Osteoblast (primary cell): ENCODE results near the gene SLC25A21. TPM values are rescaled to one million over a fixed set of nuclear protein-coding genes. Genes with fewer than 3 reads are reported as not detected.

Experiments used
- DNase-seq: peaks from one replicate; pipeline ENCODE4 v3.0.0; 2011; ENCODE audit warnings: low spot score, mixed read lengths; ENCODE audit not compliant: insufficient read length; ENCODE audit errors: missing footprints
- H2AFZ ChIP-seq: 2 replicates; pipeline ENCODE4 v1.6.0; 2011; ENCODE audit warnings: mild to moderate bottlenecking, low read length
- H3K27ac ChIP-seq: 2 replicates; pipeline ENCODE4 v1.5.1; 2011; ENCODE audit warnings: mild to moderate bottlenecking, low read depth, low read length, moderate library complexity
- H3K27me3 ChIP-seq: 2 replicates; pipeline ENCODE4 v1.6.0; 2012; ENCODE audit warnings: mild to moderate bottlenecking, control low read depth, inconsistent platforms, low read length, moderate library complexity; ENCODE audit not compliant: insufficient read depth
- H3K36me3 ChIP-seq: 2 replicates; pipeline ENCODE4 v1.5.1; 2011; ENCODE audit warnings: mild to moderate bottlenecking, low read length, control low read depth, moderate library complexity; ENCODE audit not compliant: insufficient read depth
- H3K4me1 ChIP-seq: 2 replicates; pipeline ENCODE4 v1.5.1; 2011; ENCODE audit warnings: mild to moderate bottlenecking, low read length, control low read depth, moderate library complexity; ENCODE audit not compliant: insufficient read depth
- H3K4me2 ChIP-seq: 2 replicates; pipeline ENCODE4 v1.6.0; 2011; ENCODE audit warnings: mild to moderate bottlenecking, low read length; ENCODE audit not compliant: insufficient read depth
- H3K4me3 ChIP-seq: fragments of 200-600 bp; sonication (generic); 3 replicates; pipeline ENCODE4 v1.5.1; 2012; ENCODE audit warnings: mild to moderate bottlenecking, low read length, inconsistent platforms; ENCODE audit not compliant: insufficient read depth
- H3K79me2 ChIP-seq: 2 replicates; pipeline ENCODE4 v1.6.0; 2012; ENCODE audit warnings: mild to moderate bottlenecking, low read length, control low read depth, inconsistent platforms; ENCODE audit not compliant: insufficient read depth
- H3K9me3 ChIP-seq: 2 replicates; pipeline ENCODE4 v1.5.1; 2011; ENCODE audit warnings: low read depth, low read length, control low read depth
- H4K20me1 ChIP-seq: 2 replicates; pipeline ENCODE4 v1.6.0; 2012; ENCODE audit warnings: mild to moderate bottlenecking, low read length, control low read depth; ENCODE audit not compliant: insufficient read depth
- CTCF ChIP-seq: IDR thresholded peaks from 2 replicates; pipeline ENCODE4 v1.5.1; 2011; ENCODE audit warnings: mild to moderate bottlenecking, low read depth, low read length, moderate library complexity; ENCODE audit errors: extremely low read depth
- total RNA-seq: library from RNA; depleted of rRNA; stranded (reverse); fragments of >200 nt; gene quantifications from 2 replicates; pipeline ENCODE4 v1.2.3, GENCODE V29; 2012

Gene SLC25A21
- total RNA-seq, result 0.29 and 0.72 TPM in 2 replicates

GRCh38 chr14:37172024-37172869, at the start of gene SLC25A21:
Gene SLC25A21, minus strand, starts transcription at chr14:37172606.
- Histone ChIP-seq H3K79me2 (no peaks in the 10 kb centered on the region), H3K4me3 (peak within 1 kb of the TSS; percentile 85), H4K20me1 (no peaks in the 10 kb centered on the region), H3K4me2 (peak within 1 kb of the TSS; percentile 88), H3K36me3 (no peaks in the 10 kb centered on the region), H2AFZ (peak within 1 kb of the TSS; percentile 97), H3K9me3 (no peaks in the 10 kb centered on the region), H3K27ac (peak within 1 kb of the TSS; percentile 64), H3K4me1 (peaks cover 6% of the 10 kb centered on the region), H3K27me3 (no peaks in the 10 kb centered on the region)
- peak; percentile 94 for DNase-seq
- peak; percentile 14 for TF ChIP-seq CTCF

DNA sequence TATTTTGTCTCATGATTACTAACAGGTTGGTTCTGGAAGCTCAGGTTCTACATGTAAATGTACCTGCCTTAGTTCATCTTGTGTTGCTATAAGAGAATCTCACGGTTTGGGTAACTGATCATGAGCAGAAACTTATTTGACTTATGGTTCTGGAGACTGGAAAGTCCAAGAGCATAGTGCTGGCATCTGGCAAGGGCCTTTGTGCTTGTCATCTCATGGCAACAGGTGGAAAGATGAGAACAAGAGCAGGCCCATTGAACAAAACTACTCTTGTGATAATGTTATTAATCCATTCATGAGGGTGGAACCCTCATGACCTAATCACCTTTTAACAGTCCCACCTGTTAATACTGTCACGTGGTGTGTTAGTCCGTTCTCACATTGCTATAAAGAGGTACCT, 48.7 kb upstream of the SLC25A21 start:
- Histone ChIP-seq H2AFZ (no peak overlapping the region), H3K4me1 (no peaks in the 10 kb centered on the region), H3K79me2 (no peaks in the 10 kb centered on the region), H3K27me3 (no peaks in the 10 kb centered on the region), H3K9me3 (no peaks in the 10 kb centered on the region), H3K4me2 (no peak overlapping the region), H3K36me3 (no peaks in the 10 kb centered on the region), H3K4me3 (no peak overlapping the region), H3K27ac (no peak overlapping the region), H4K20me1 (no peaks in the 10 kb centered on the region)
- DNase-seq, result no peak
- TF ChIP-seq CTCF, result no peak

DNA sequence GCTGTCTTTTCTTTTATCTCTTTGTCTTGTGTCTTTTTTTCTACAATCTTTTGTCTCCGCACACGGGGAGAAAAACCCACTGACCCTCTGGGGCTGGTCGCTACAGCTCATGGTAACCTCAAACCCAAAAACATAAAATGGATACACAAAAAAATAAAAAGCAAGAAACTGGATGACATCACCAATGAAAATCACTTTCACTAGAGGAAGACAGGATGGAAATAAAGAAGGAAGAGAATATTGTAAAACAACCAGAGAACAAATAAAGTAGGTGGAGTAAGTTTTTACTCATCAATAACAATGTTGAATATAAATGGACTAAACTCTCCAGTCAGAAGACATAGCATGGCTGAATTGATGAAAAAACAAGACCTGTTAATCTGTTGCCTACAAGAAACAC, 42.9 kb upstream of the SLC25A21 start:
- no peaks in the 10 kb centered on the region for H3K4me1 ChIP-seq
- no peaks in the 10 kb centered on the region for H4K20me1 ChIP-seq
- no peaks in the 10 kb centered on the region for H3K79me2 ChIP-seq
- H3K9me3 ChIP-seq, result no peaks in the 10 kb centered on the region
- no peak overlapping the region for H3K4me3 ChIP-seq
- H3K4me2 ChIP-seq, result no peak overlapping the region
- H2AFZ ChIP-seq, result no peak overlapping the region
- no peaks in the 10 kb centered on the region for H3K36me3 ChIP-seq
- H3K27ac ChIP-seq, result no peak overlapping the region
- no peak for DNase-seq
- H3K27me3 ChIP-seq, result no peaks in the 10 kb centered on the region
- no peak for TF ChIP-seq CTCF

- no peaks in the 10 kb centered on the region for H3K9me3 ChIP-seq
- H4K20me1 ChIP-seq, result no peaks in the 10 kb centered on the region
- H3K79me2 ChIP-seq, result no peaks in the 10 kb centered on the region
- no peaks in the 10 kb centered on the region for H3K27me3 ChIP-seq
- H3K36me3 ChIP-seq, result no peaks in the 10 kb centered on the region
- H3K4me3 ChIP-seq, result no peak overlapping the region
- H3K4me1 ChIP-seq, result no peaks in the 10 kb centered on the region
- no peak for TF ChIP-seq CTCF
- H3K4me2 ChIP-seq, result no peak overlapping the region
- no peak overlapping the region for H3K27ac ChIP-seq
- H2AFZ ChIP-seq, result no peak overlapping the region
- DNase-seq, result no peak
Observed at GRCh38 chr14:37213016-37213415, 40.6 kb upstream of the SLC25A21 start.
